Upper lobe of right lung (tissue), 1 donor: ENCODE results near the gene TRPM6. TPM values are rescaled to one million over a fixed set of nuclear protein-coding genes. Genes with fewer than 3 reads are reported as not detected.

Experiments
- ATAC-seq: fragments of 200-7000 bp; cut with Tn5 transposase; one replicate; pipeline ENCODE4 v1.9.1; 2020; ENCODE audit warnings: mild to moderate bottlenecking, moderate library complexity
- DNase-seq: peaks from one replicate; pipeline ENCODE4 v3.0.0-alpha.2; 2020
- H3K27ac ChIP-seq: fragments of 200-600 bp; one replicate; pipeline ENCODE4 v1.8.0; 2022
- H3K27me3 ChIP-seq: fragments of 200-600 bp; one replicate; pipeline ENCODE4 v1.8.0; 2022; ENCODE audit warnings: mild to moderate bottlenecking
- H3K36me3 ChIP-seq: fragments of 200-600 bp; one replicate; pipeline ENCODE4 v1.8.0; 2022
- H3K4me1 ChIP-seq: fragments of 200-600 bp; one replicate; pipeline ENCODE4 v1.8.0; 2022
- H3K4me3 ChIP-seq: fragments of 200-600 bp; one replicate; pipeline ENCODE4 v1.8.0; 2022; ENCODE audit warnings: mild to moderate bottlenecking
- H3K9me3 ChIP-seq: fragments of 200-600 bp; one replicate; pipeline ENCODE4 v1.8.0; 2022
- intact Hi-C: fragments of 100-400 bp; cut with DNase I; formaldehyde crosslinking; loops from one replicate; pipeline ENCODE4 v1.11.0; 2022
- long read RNA-seq: library from polyadenylated mRNA; unstranded; transcript quantifications from one replicate; pipeline ENCODE4 v2.0.0, GENCODE V29; 2021
- total RNA-seq: library from RNA; stranded (reverse); fragmentation: NEBNext Ultra II Directional; extraction: Animal tissue kit (Norgen Biotek cat#: 25700); gene quantifications from one replicate; pipeline ENCODE4 v1.2.1, GENCODE V29; 2021
- TF ChIP-seq, protein P1 (sequence below): fragments of 200-600 bp; IDR thresholded peaks from one replicate; pipeline ENCODE4 v1.8.0; 2022; ENCODE audit warnings: antibody characterized with exemption
- donor health status: DM: no; HTN: yes; CAD: no; lungs with severe emphysema.

The TRPM6 gene, protein sequence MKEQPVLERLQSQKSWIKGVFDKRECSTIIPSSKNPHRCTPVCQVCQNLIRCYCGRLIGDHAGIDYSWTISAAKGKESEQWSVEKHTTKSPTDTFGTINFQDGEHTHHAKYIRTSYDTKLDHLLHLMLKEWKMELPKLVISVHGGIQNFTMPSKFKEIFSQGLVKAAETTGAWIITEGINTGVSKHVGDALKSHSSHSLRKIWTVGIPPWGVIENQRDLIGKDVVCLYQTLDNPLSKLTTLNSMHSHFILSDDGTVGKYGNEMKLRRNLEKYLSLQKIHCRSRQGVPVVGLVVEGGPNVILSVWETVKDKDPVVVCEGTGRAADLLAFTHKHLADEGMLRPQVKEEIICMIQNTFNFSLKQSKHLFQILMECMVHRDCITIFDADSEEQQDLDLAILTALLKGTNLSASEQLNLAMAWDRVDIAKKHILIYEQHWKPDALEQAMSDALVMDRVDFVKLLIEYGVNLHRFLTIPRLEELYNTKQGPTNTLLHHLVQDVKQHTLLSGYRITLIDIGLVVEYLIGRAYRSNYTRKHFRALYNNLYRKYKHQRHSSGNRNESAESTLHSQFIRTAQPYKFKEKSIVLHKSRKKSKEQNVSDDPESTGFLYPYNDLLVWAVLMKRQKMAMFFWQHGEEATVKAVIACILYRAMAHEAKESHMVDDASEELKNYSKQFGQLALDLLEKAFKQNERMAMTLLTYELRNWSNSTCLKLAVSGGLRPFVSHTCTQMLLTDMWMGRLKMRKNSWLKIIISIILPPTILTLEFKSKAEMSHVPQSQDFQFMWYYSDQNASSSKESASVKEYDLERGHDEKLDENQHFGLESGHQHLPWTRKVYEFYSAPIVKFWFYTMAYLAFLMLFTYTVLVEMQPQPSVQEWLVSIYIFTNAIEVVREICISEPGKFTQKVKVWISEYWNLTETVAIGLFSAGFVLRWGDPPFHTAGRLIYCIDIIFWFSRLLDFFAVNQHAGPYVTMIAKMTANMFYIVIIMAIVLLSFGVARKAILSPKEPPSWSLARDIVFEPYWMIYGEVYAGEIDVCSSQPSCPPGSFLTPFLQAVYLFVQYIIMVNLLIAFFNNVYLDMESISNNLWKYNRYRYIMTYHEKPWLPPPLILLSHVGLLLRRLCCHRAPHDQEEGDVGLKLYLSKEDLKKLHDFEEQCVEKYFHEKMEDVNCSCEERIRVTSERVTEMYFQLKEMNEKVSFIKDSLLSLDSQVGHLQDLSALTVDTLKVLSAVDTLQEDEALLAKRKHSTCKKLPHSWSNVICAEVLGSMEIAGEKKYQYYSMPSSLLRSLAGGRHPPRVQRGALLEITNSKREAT (N-terminal part only)
- total RNA-seq = 1.2 TPM
- long read RNA-seq, partial matches to known transcripts = 0 of 1 reads
- long read RNA-seq, other reads (novel, unspliced or antisense) = 1 of 1 reads

DNA sequence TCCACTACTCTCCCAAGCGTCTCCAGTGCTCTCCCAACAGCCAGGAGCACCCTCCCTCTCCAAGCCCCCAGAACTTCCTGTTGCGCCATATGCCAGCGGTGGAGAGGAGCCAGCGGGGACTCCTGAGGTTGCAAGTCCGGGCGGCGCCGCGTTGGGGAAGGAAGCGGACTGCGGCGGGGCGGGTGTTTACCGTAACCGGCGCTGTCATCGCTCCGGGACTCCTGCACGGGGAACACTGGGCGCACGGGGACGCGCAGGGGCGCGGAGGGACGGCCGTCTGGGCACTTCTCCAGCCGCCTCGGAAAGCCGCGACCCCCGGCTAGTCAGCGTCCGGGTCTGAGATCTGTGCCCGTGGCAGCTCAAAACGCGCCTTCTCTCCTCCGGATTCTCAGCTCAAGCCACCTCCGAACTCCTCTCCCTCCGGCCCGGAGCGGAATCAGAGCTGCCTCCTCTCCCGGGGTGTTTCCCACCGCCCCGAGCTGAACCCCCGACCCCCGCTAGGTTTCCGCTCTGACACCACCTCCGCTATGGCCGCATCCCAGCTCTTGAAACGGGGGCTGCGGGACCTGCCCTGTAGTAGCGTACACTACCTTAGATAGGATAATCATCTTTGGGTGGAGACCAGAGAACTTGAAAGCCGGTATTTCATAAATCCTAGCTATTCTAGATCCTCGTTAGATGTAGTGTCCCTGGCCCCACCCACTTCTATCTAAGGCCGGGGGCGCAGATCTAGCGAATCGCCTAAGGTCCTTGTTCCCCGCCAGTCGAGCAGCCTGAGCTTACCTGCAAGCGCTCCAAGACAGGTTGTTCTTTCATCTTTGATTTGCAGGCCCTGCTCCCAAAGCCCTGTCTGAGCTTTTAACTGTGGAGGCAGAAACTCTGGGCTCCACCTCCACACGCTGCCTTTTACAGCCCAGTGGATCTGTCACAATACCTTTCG, at the start of gene TRPM6:
TSS of gene TRPM6 (minus strand) at position 881 of the 940 bp plus-strand sequence. CDS start at position 816, 65 bp downstream.
- Histone ChIP-seq H3K4me1 (peaks cover 7% of the 10 kb centered on the region), H3K27ac (peak within 1 kb of the TSS; percentile 76), H3K36me3 (no peaks in the 10 kb centered on the region), H3K4me3 (peak within 1 kb of the TSS; percentile 60), H3K9me3 (no peaks in the 10 kb centered on the region), H3K27me3 (no peaks in the 10 kb centered on the region)
- intact Hi-C loops = no loop called here
- ATAC-seq (peak; percentile 93), DNase-seq (peak; percentile 92)
- TF ChIP-seq, protein P1, sequence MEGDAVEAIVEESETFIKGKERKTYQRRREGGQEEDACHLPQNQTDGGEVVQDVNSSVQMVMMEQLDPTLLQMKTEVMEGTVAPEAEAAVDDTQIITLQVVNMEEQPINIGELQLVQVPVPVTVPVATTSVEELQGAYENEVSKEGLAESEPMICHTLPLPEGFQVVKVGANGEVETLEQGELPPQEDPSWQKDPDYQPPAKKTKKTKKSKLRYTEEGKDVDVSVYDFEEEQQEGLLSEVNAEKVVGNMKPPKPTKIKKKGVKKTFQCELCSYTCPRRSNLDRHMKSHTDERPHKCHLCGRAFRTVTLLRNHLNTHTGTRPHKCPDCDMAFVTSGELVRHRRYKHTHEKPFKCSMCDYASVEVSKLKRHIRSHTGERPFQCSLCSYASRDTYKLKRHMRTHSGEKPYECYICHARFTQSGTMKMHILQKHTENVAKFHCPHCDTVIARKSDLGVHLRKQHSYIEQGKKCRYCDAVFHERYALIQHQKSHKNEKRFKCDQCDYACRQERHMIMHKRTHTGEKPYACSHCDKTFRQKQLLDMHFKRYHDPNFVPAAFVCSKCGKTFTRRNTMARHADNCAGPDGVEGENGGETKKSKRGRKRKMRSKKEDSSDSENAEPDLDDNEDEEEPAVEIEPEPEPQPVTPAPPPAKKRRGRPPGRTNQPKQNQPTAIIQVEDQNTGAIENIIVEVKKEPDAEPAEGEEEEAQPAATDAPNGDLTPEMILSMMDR = no peak

DNA sequence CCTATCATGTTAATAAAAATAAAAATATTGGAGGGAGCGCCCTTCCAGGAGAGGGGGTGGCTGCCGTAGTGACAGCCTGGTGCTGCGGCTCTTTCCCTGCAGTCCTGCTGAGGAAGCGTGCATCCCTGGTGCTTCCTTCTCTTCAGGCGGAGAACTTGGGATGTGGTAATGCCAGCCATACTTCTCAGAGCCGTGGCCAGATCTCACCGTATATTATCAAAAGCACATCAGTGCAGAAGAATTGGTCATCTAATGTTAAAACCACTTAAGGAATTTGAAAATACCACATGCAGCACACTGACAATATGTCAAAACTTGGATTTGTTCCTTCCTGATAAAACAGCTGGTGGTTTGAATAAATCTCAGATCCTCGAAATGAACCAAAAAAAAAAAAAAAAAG, 47.3 kb upstream of the TRPM6 start:
- Histone ChIP-seq H3K4me1 (no peaks in the 10 kb centered on the region), H3K36me3 (no peaks in the 10 kb centered on the region), H3K27me3 (no peaks in the 10 kb centered on the region), H3K27ac (no peak overlapping the region), H3K9me3 (no peaks in the 10 kb centered on the region), H3K4me3 (no peak overlapping the region)
- no peak for DNase-seq
- ATAC-seq = no peak
- TF ChIP-seq, protein P1 = no peak
- intact Hi-C loops = no loop called here

DNA sequence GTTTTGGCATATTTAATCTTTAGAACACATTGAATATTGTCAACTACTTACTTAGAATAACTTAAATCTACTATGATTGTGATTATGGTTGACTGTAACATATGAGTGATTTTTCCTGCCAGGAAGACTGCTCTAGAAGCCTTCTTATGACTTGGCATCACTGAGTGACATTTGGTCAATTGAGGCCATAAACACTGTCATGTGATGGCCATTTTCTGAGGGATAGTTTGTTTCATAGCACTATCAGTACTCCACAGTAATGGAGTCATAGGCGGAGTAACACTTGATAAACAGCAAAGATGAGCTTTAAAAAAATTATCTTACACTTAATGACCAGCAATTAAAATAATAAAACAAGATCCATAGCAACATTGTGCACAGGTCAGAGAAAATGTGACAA, 34.0 kb upstream of the TRPM6 start:
- TF ChIP-seq, protein P1 = no peak
- no peaks in the 10 kb centered on the region for H3K27me3 ChIP-seq
- no peaks in the 10 kb centered on the region for H3K4me1 ChIP-seq
- ATAC-seq (no peak), DNase-seq (no peak)
- H3K4me3 ChIP-seq = no peak overlapping the region
- no peaks in the 10 kb centered on the region for H3K36me3 ChIP-seq
- intact Hi-C loops = no loop called here
- H3K9me3 ChIP-seq = no peaks in the 10 kb centered on the region
- no peak overlapping the region for H3K27ac ChIP-seq

DNA sequence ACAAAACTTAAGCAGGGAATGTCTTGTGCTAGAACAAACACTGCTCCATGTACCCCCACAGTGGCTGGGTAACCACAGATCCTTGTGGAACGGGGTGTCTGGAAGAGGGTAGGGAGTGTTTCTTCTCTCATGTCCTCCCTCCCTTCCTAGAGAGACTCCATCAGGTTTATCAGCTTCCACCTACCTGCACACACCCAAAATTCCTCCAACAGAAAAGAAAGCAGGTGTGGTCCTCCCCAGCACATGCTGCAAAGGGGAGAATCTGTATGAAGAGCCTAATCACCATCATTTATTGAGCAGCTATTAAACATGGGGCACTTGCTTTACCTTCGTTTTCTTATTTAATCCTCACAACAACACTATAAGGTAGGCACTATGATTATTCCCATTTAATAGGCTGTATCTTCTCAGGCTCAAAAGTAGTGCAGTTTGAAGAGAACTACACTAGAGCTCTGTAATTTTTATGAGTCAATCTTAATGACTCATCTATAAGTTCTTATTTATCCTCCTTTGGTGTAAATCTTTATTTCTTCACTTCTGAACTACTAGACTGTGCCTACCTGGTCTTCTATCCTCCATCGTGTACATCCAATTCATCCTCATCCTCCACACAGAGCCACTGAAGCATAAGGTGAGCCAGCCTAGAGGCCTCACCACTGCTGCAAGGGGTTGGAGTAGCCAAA, 33.4 kb upstream of the TRPM6 start:
- no peaks in the 10 kb centered on the region for H3K36me3 ChIP-seq
- intact Hi-C loops = no loop called here
- TF ChIP-seq, protein P1 = no peak
- no peak overlapping the region for H3K27ac ChIP-seq
- no peak for DNase-seq
- no peak overlapping the region for H3K4me3 ChIP-seq
- H3K4me1 ChIP-seq = no peaks in the 10 kb centered on the region
- no peak for ATAC-seq
- no peaks in the 10 kb centered on the region for H3K9me3 ChIP-seq
- no peaks in the 10 kb centered on the region for H3K27me3 ChIP-seq
